HEK293 (cell line): ENCODE results near the gene CDC42BPA.

Experiments used
- CTCF ChIA-PET: fragments of 350-600 bp; formaldehyde crosslinking; extraction: SDS; loops from one replicate; lab custom pipeline; 2021; ENCODE audit warnings: antibody characterized with exemption; lab: Yijun Ruan, JAX
- POLR2A ChIA-PET: fragments of 300-600 bp; formaldehyde crosslinking; extraction: SDS; loops from one replicate; lab custom pipeline; 2020; ENCODE audit warnings: antibody characterized with exemption, inconsistent platforms; lab: Yijun Ruan, JAX
- H3K27ac ChIP-seq: fragments of 200-500 bp; sonication (Bioruptor generic); 2 replicates; pipeline ENCODE4 v1.5.1; 2014; ENCODE audit warnings: low read depth, low read length, control low read depth, inconsistent platforms; ENCODE audit errors: extremely low read depth
- H3K36me3 ChIP-seq, 2 experiments: fragments of 200-500 bp in 1 of 2; sonication (Bioruptor generic) in 1 of 2; 1 replicate in 1 of 2; 2 replicates in 1 of 2; pipeline ENCODE4 v1.5.1; 2014 to 2017; ENCODE audit warnings: inconsistent platforms in 2 of 2, low read length in 2 of 2; ENCODE audit not compliant: control insufficient read depth in 2 of 2, insufficient read depth in 1 of 2
- H3K4me1 ChIP-seq: fragments of 200-500 bp; sonication (Bioruptor generic); 2 replicates; pipeline ENCODE4 v1.5.1; 2014; ENCODE audit warnings: mild to moderate bottlenecking, low read length, inconsistent platforms; ENCODE audit not compliant: control insufficient read depth, insufficient read depth
- H3K4me3 ChIP-seq: 2 replicates; pipeline ENCODE4 v1.5.1; 2011; ENCODE audit warnings: low read depth, mild to moderate bottlenecking, control low read depth, low read length, moderate library complexity
- H3K9me3 ChIP-seq: fragments of 200-500 bp; sonication (Bioruptor generic); 2 replicates; pipeline ENCODE4 v1.5.1; 2014; ENCODE audit warnings: low read depth, low read length, inconsistent platforms; ENCODE audit not compliant: control insufficient read depth, insufficient read depth
- ATF2 ChIP-seq: fragments of 450-650 bp; formaldehyde crosslinking; IDR thresholded peaks from 2 replicates; pipeline ENCODE4 v1.5.1; 2016; ENCODE audit warnings: missing biosample characterization, missing genetic modification characterization, low read depth
- KLF1 ChIP-seq: fragments of 450-650 bp; formaldehyde crosslinking; IDR thresholded peaks from 2 replicates; pipeline ENCODE4 v1.5.1; 2016; ENCODE audit warnings: missing biosample characterization, missing genetic modification characterization
- PRDM10 ChIP-seq: fragments of 450-650 bp; formaldehyde crosslinking; IDR thresholded peaks from 2 replicates; pipeline ENCODE4 v1.5.1; 2016; ENCODE audit warnings: missing biosample characterization, missing genetic modification characterization
- PRDM6 ChIP-seq: fragments of 450-650 bp; formaldehyde crosslinking; IDR thresholded peaks from 2 replicates; pipeline ENCODE4 v1.5.1; 2017; ENCODE audit warnings: missing biosample characterization, missing genetic modification characterization
- TRIM28 ChIP-seq: IDR thresholded peaks from 2 replicates; pipeline ENCODE4 v1.6.1; 2011; ENCODE audit warnings: low read length, control low read depth, borderline replicate concordance
- ZBTB1 ChIP-seq: fragments of 450-650 bp; formaldehyde crosslinking; IDR thresholded peaks from 2 replicates; pipeline ENCODE4 v1.5.1; 2016; ENCODE audit warnings: missing biosample characterization, missing genetic modification characterization
- ZBTB17 ChIP-seq: fragments of 450-650 bp; formaldehyde crosslinking; IDR thresholded peaks from 2 replicates; pipeline ENCODE4 v1.5.1; 2016; ENCODE audit warnings: missing biosample characterization, missing genetic modification characterization
- ZBTB21 ChIP-seq: fragments of 450-650 bp; formaldehyde crosslinking; IDR thresholded peaks from 2 replicates; pipeline ENCODE4 v1.5.1; 2017; ENCODE audit warnings: missing biosample characterization, missing genetic modification characterization
- ZEB2 ChIP-seq: fragments of 450-650 bp; formaldehyde crosslinking; IDR thresholded peaks from 2 replicates; pipeline ENCODE4 v1.5.1; 2016; ENCODE audit warnings: missing biosample characterization, missing genetic modification characterization
- ZNF133 ChIP-seq: fragments of 450-650 bp; formaldehyde crosslinking; IDR thresholded peaks from 2 replicates; pipeline ENCODE4 v1.5.1; 2016; ENCODE audit warnings: missing biosample characterization, missing genetic modification characterization
- ZNF155 ChIP-seq: fragments of 450-650 bp; formaldehyde crosslinking; IDR thresholded peaks from 2 replicates; pipeline ENCODE4 v1.5.1; 2016; ENCODE audit warnings: missing biosample characterization, missing genetic modification characterization
- ZNF16 ChIP-seq: fragments of 450-650 bp; formaldehyde crosslinking; IDR thresholded peaks from 2 replicates; pipeline ENCODE4 v1.5.1; 2016; ENCODE audit warnings: low read depth, missing biosample characterization, missing genetic modification characterization
- ZNF174 ChIP-seq: fragments of 450-650 bp; formaldehyde crosslinking; IDR thresholded peaks from 2 replicates; pipeline ENCODE4 v1.5.0; 2017; ENCODE audit warnings: missing biosample characterization, mild to moderate bottlenecking, missing genetic modification characterization
- ZNF2 ChIP-seq: fragments of 450-650 bp; formaldehyde crosslinking; IDR thresholded peaks from 2 replicates; pipeline ENCODE4 v1.5.1; 2016; ENCODE audit warnings: missing biosample characterization, missing genetic modification characterization
- ZNF335 ChIP-seq: fragments of 450-650 bp; formaldehyde crosslinking; conservative IDR thresholded peaks from 2 replicates; pipeline ENCODE4 v1.5.1; 2016; ENCODE audit warnings: missing biosample characterization, missing genetic modification characterization
- ZNF362 ChIP-seq: fragments of 450-650 bp; formaldehyde crosslinking; IDR thresholded peaks from 2 replicates; pipeline ENCODE4 v1.5.1; 2016; ENCODE audit warnings: missing biosample characterization, missing genetic modification characterization
- ZNF48 ChIP-seq: fragments of 450-650 bp; formaldehyde crosslinking; IDR thresholded peaks from 2 replicates; pipeline ENCODE4 v1.5.1; 2016; ENCODE audit warnings: missing biosample characterization, missing genetic modification characterization
- ZNF501 ChIP-seq: fragments of 450-650 bp; formaldehyde crosslinking; IDR thresholded peaks from 2 replicates; pipeline ENCODE4 v1.5.1; 2016; ENCODE audit warnings: missing biosample characterization, missing genetic modification characterization
- ZNF529 ChIP-seq: fragments of 450-650 bp; formaldehyde crosslinking; IDR thresholded peaks from 2 replicates; pipeline ENCODE4 v1.5.1; 2017; ENCODE audit warnings: missing genetic modification characterization, missing biosample characterization; ENCODE audit not compliant: insufficient replicate concordance
- ZNF549 ChIP-seq: fragments of 450-650 bp; IDR thresholded peaks from 2 replicates; pipeline ENCODE4 v1.5.1; 2018; ENCODE audit warnings: missing biosample characterization, missing genetic modification characterization, mild to moderate bottlenecking, inconsistent platforms, moderate library complexity
- ZNF600 ChIP-seq: fragments of 450-650 bp; formaldehyde crosslinking; IDR thresholded peaks from 2 replicates; pipeline ENCODE4 v1.5.1; 2016; ENCODE audit warnings: missing biosample characterization, missing genetic modification characterization
- ZNF629 ChIP-seq: fragments of 450-650 bp; formaldehyde crosslinking; IDR thresholded peaks from 2 replicates; pipeline ENCODE4 v1.5.1; 2017; ENCODE audit warnings: missing biosample characterization, missing genetic modification characterization
- ZNF660 ChIP-seq: fragments of 450-650 bp; IDR thresholded peaks from 2 replicates; pipeline ENCODE4 v1.5.1; 2018; ENCODE audit warnings: missing biosample characterization, mild to moderate bottlenecking, missing genetic modification characterization
- ZNF837 ChIP-seq: fragments of 450-650 bp; formaldehyde crosslinking; IDR thresholded peaks from 2 replicates; pipeline ENCODE4 v1.5.1; 2016; ENCODE audit warnings: missing biosample characterization, missing genetic modification characterization
- TF ChIP-seq, protein P1 (sequence below): fragments of 450-650 bp; formaldehyde crosslinking; IDR thresholded peaks from 2 replicates; pipeline ENCODE4 v1.5.1; 2017; ENCODE audit warnings: missing biosample characterization, missing genetic modification characterization
- TF ChIP-seq, protein P2 (sequence below): fragments of 450-650 bp; formaldehyde crosslinking; IDR thresholded peaks from 2 replicates; pipeline ENCODE4 v1.5.1; 2017; ENCODE audit warnings: missing biosample characterization, missing genetic modification characterization

CDC42BPA gene

DNA sequence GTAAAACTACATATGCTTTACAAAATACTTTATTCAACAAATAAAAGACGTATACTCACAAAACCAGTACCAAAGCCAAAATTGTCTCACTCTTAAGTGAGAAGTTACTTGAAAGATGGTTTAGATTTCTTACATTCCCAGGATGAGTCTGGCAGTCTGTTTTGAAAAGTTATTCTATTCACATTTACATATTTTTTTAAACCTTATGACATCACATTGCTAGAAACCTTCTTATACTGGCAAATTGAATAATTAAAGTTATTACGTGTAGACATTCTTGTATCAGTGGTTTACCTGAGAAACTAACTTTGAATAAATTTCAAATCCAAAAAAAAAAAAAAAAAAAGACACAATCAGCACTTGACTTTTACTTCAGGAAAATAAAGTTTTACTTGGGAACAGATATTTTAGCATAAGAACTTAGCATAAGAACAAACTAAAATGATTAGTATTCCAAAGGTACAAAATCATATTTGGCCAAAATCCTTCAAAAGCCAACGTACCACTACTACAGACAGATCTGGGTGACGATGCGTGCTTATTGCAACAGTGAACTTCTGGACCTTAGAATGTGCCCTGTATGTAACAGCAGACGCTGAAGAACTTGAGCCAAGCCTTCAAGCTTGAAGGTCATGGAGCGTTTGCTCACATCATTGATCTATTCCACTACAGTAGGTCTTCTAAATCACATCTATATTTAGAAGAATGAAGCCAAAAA, 2.5 kb downstream of the CDC42BPA start:
- ChIA-PET POLR2A (interaction anchor here (0.9 kb wide), 2 partner anchors 31 to 41 kb away, joined by 3 read pairs; no protein-coding TSS in a partner anchor), CTCF (interaction anchor here (0.7 kb wide), 1 partner anchor 43 kb away, joined by 4 read pairs; no protein-coding TSS in a partner anchor)
- H3K4me3 ChIP-seq, result peak overlapping the region; percentile 65
- H3K4me1 ChIP-seq, result 0 out of 2 replicates have a peak, but pooled peaks cover 3% of the 10 kb centered on the region
- no peaks in the 10 kb centered on the region for H3K36me3 ChIP-seq
- H3K9me3 ChIP-seq, result no peaks in the 10 kb centered on the region
- peak overlapping the region; percentile 18; the same call in 1 of the 2 replicates for H3K27ac ChIP-seq
- TF ChIP-seq ZNF362 (tag by site-specific recombination), result peak; percentile 98
- TF ChIP-seq, protein P1, sequence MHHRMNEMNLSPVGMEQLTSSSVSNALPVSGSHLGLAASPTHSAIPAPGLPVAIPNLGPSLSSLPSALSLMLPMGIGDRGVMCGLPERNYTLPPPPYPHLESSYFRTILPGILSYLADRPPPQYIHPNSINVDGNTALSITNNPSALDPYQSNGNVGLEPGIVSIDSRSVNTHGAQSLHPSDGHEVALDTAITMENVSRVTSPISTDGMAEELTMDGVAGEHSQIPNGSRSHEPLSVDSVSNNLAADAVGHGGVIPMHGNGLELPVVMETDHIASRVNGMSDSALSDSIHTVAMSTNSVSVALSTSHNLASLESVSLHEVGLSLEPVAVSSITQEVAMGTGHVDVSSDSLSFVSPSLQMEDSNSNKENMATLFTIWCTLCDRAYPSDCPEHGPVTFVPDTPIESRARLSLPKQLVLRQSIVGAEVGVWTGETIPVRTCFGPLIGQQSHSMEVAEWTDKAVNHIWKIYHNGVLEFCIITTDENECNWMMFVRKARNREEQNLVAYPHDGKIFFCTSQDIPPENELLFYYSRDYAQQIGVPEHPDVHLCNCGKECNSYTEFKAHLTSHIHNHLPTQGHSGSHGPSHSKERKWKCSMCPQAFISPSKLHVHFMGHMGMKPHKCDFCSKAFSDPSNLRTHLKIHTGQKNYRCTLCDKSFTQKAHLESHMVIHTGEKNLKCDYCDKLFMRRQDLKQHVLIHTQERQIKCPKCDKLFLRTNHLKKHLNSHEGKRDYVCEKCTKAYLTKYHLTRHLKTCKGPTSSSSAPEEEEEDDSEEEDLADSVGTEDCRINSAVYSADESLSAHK (tag by site-specific recombination), result no peak
- peak; percentile 39 for TF ChIP-seq ZNF335 (tag by site-specific recombination)
- TF ChIP-seq ZNF2, result peak; percentile 23; the same call in 1 of the 2 replicates
- TF ChIP-seq ZBTB21, result peak; percentile 67
- peak; percentile 84 for TF ChIP-seq ATF2 (tag by site-specific recombination)
- no peak for TF ChIP-seq ZNF155 (tag by site-specific recombination)
- TF ChIP-seq ZNF16 (tag by site-specific recombination), result no peak
- TF ChIP-seq ZNF133 (tag by site-specific recombination), result no peak
- TF ChIP-seq PRDM6 (tag by site-specific recombination), result peak; percentile 96
- TF ChIP-seq ZNF837, result no peak
- peak; percentile 73 for TF ChIP-seq ZNF600 (tag by site-specific recombination)
- TF ChIP-seq ZBTB1 (tag by site-specific recombination), result no peak
- TF ChIP-seq ZNF529 (tag by site-specific recombination), result no peak
- peak; percentile 12; the same call in 1 of the 2 replicates for TF ChIP-seq ZNF660 (tag by site-specific recombination)
- peak; percentile 77 for TF ChIP-seq ZNF549 (tag by site-specific recombination)
- TF ChIP-seq, protein P2, sequence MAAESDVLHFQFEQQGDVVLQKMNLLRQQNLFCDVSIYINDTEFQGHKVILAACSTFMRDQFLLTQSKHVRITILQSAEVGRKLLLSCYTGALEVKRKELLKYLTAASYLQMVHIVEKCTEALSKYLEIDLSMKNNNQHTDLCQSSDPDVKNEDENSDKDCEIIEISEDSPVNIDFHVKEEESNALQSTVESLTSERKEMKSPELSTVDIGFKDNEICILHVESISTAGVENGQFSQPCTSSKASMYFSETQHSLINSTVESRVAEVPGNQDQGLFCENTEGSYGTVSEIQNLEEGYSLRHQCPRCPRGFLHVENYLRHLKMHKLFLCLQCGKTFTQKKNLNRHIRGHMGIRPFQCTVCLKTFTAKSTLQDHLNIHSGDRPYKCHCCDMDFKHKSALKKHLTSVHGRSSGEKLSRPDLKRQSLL (tag by site-specific recombination), result peak; percentile 96
- no peak for TF ChIP-seq TRIM28
- TF ChIP-seq ZNF629, result peak; percentile 79
- no peak for TF ChIP-seq ZNF174
- TF ChIP-seq ZBTB17 (tag by site-specific recombination), result peak; percentile 75
- TF ChIP-seq ZEB2, result no peak
- 0 out of 2 replicates have a peak, but pooled peaks have one; percentile 48 for TF ChIP-seq ZNF501
- no peak for TF ChIP-seq ZNF48 (tag by site-specific recombination)
- no peak for TF ChIP-seq KLF1
- peak; percentile 28; the same call in 1 of the 2 replicates for TF ChIP-seq PRDM10 (tag by site-specific recombination)
